OCI-LY1 (cell line): ENCODE measurements around the gene PGRMC2.

ENCODE experiments used
- CTCF ChIP-seq: fragments of 200-600 bp; sonication (generic), shearing (Covaris generic); IDR thresholded peaks from 2 replicates; pipeline ENCODE4 v1.5.1; 2017; ENCODE audit warnings: mild to moderate bottlenecking, antibody characterized with exemption, low read length, moderate library complexity, mixed read lengths
- EZH2 ChIP-seq: fragments of 200-600 bp; sonication (generic), shearing (Covaris generic); IDR thresholded peaks from 2 replicates; pipeline ENCODE4 v1.8.0; 2017; ENCODE audit warnings: borderline replicate concordance, mixed run types, mild to moderate bottlenecking, antibody characterized with exemption, low read length, moderate library complexity, mixed read lengths

GRCh38 chr4:128290526-128290925 lies 2.9 kb upstream of the PGRMC2 start:
- TF ChIP-seq CTCF (no peak), EZH2 (no peak)
